Measurements from ENCODE around the gene C1orf87.

- TF ChIP-seq POLR2A (IDR thresholded peaks at IDR 0.05; ENCODE audit: low read depth, low read length), result no peak
- TF ChIP-seq POU2F2 (IDR thresholded peaks at IDR 0.05; ENCODE audit: low read depth, low read length), result no peak
- TF ChIP-seq PAX5 (IDR thresholded peaks at IDR 0.05; ENCODE audit: insufficient read depth, low read length, severe bottlenecking), result no peak
- TF ChIP-seq POLR2AphosphoS5 (IDR thresholded peaks at IDR 0.05; ENCODE audit: low read depth, low read length), result no peak
Measured at GRCh38 chr1:60017508-60018205, 55.9 kb downstream of the C1orf87 start.

Data from GM12891 (cell line).